ENCODE measurements around the gene BCOR.

BCOR gene

GRCh38 chrX:40111868-40112267 is 14.1 kb upstream of the BCOR start:
- no peak for DNase-seq

- peak; percentile 44 for DNase-seq
Observed at GRCh38 chrX:40109288-40110008, 11.7 kb upstream of the BCOR start.

- no peak for DNase-seq
Observed at GRCh38 chrX:40108959-40109287, 11.2 kb upstream of the BCOR start.

- no peak for DNase-seq
Observed at GRCh38 chrX:40108162-40108958, 10.6 kb upstream of the BCOR start.

GRCh38 chrX:40107291-40108161 is 9.8 kb upstream of the BCOR start:
- no peak for DNase-seq

GRCh38 chrX:40106676-40107290 is 9.0 kb upstream of the BCOR start:
- DNase-seq: no peak

GRCh38 chrX:40105835-40106675 is 8.3 kb upstream of the BCOR start:
- peak; percentile 69 for DNase-seq

GRCh38 chrX:40104985-40105834 is 7.5 kb upstream of the BCOR start:
- DNase-seq: no peak

GRCh38 chrX:40104630-40104984 is 6.8 kb upstream of the BCOR start:
- no peak for DNase-seq

- no peak for DNase-seq
Observed at GRCh38 chrX:40103565-40104323, 6.0 kb upstream of the BCOR start.

- no peak for DNase-seq
Observed at GRCh38 chrX:40102393-40103381, 4.9 kb upstream of the BCOR start.

- DNase-seq: no peak
Observed at GRCh38 chrX:40101430-40101802, 3.7 kb upstream of the BCOR start.

- DNase-seq: no peak
Observed at GRCh38 chrX:40100537-40101429, 3.0 kb upstream of the BCOR start.

GRCh38 chrX:40100141-40100536 is 2.4 kb upstream of the BCOR start:
- DNase-seq: no peak

GRCh38 chrX:40099055-40099958 is 1.5 kb upstream of the BCOR start:
- peak; percentile 38 for DNase-seq

- peak; percentile 37 for DNase-seq
Observed at GRCh38 chrX:40098264-40099054, 701 bp upstream of the BCOR start.

Measured in NCI-H1436 (cell line).